Activated CD4-positive, alpha-beta T cell treated with anti-CD3 and anti-CD28 coated beads, Interleukin-10, Interleukin-2, amounts not matched to agents 100 ng/mL and 50 ng/mL, durations not matched to agents 16 hours and 8 hours (primary cell): ENCODE data around the gene ARMC8.

Experiments used
- DNase-seq: peaks from one replicate; pipeline ENCODE4 v3.0.0-alpha.2; 2020

ARMC8 gene

GRCh38 chr3:138253609-138254008, 66.5 kb downstream of the ARMC8 start:
- no peak for DNase-seq

GRCh38 chr3:138254216-138254615, 67.1 kb downstream of the ARMC8 start:
- no peak for DNase-seq

GRCh38 chr3:138256022-138256421, 68.9 kb downstream of the ARMC8 start:
- DNase-seq, result no peak

- DNase-seq, result no peak
Measured at GRCh38 chr3:138257986-138258385, 70.9 kb downstream of the ARMC8 start.

GRCh38 chr3:138259126-138259525, 72.0 kb downstream of the ARMC8 start:
- no peak for DNase-seq

GRCh38 chr3:138260611-138261010, 73.5 kb downstream of the ARMC8 start:
- no peak for DNase-seq

- DNase-seq, result no peak
Measured at GRCh38 chr3:138263104-138263503, 76.0 kb downstream of the ARMC8 start.

GRCh38 chr3:138265745-138266144, 78.6 kb downstream of the ARMC8 start:
- no peak for DNase-seq

- DNase-seq, result no peak
Measured at GRCh38 chr3:138267083-138267482, 80.0 kb downstream of the ARMC8 start.

GRCh38 chr3:138270245-138270644, 83.1 kb downstream of the ARMC8 start:
- DNase-seq, result no peak

- DNase-seq, result peak; percentile 10
Measured at GRCh38 chr3:138271189-138271794, 84.2 kb downstream of the ARMC8 start.

GRCh38 chr3:138281561-138281960, 94.5 kb downstream of the ARMC8 start:
- no peak for DNase-seq

- no peak for DNase-seq
Measured at GRCh38 chr3:138282836-138283235, 95.7 kb downstream of the ARMC8 start.

- no peak for DNase-seq
Measured at GRCh38 chr3:138284079-138284478, 97.0 kb downstream of the ARMC8 start.

- DNase-seq, result no peak
Measured at GRCh38 chr3:138284957-138285477, 97.9 kb downstream of the ARMC8 start.

- DNase-seq, result no peak
Measured at GRCh38 chr3:138289260-138289659, 102.2 kb downstream of the ARMC8 start.

GRCh38 chr3:138289701-138290100, 102.6 kb downstream of the ARMC8 start:
- DNase-seq, result no peak

- peak; percentile 82 for DNase-seq
Measured at GRCh38 chr3:138296639-138297038, 109.5 kb downstream of the ARMC8 start.

GRCh38 chr3:138297059-138297607, 110.0 kb downstream of the ARMC8 start:
- peak; percentile 27 for DNase-seq

- no peak for DNase-seq
Measured at GRCh38 chr3:138297876-138298275, 110.8 kb downstream of the ARMC8 start.

- no peak for DNase-seq
Measured at GRCh38 chr3:138300647-138301046, 113.5 kb downstream of the ARMC8 start.

GRCh38 chr3:138303474-138303873, 116.4 kb downstream of the ARMC8 start:
- DNase-seq, result no peak

GRCh38 chr3:138307899-138308298, 120.8 kb downstream of the ARMC8 start:
- no peak for DNase-seq

GRCh38 chr3:138308783-138309182, 121.7 kb downstream of the ARMC8 start:
- no peak for DNase-seq

GRCh38 chr3:138310494-138310893, 123.4 kb downstream of the ARMC8 start:
- no peak for DNase-seq
